GM19099 (cell line): ENCODE data around the gene COPA.

Source experiments
- POLR2A ChIP-seq: IDR thresholded peaks from 3 replicates; pipeline ENCODE4 v1.6.1; 2011; ENCODE audit warnings: low read depth; ENCODE audit not compliant: insufficient read length; ENCODE audit errors: extremely low read depth

The COPA gene

GRCh38 chr1:160365325-160365724, 22.3 kb upstream of the COPA start:
- TF ChIP-seq POLR2A = no peak

DNA sequence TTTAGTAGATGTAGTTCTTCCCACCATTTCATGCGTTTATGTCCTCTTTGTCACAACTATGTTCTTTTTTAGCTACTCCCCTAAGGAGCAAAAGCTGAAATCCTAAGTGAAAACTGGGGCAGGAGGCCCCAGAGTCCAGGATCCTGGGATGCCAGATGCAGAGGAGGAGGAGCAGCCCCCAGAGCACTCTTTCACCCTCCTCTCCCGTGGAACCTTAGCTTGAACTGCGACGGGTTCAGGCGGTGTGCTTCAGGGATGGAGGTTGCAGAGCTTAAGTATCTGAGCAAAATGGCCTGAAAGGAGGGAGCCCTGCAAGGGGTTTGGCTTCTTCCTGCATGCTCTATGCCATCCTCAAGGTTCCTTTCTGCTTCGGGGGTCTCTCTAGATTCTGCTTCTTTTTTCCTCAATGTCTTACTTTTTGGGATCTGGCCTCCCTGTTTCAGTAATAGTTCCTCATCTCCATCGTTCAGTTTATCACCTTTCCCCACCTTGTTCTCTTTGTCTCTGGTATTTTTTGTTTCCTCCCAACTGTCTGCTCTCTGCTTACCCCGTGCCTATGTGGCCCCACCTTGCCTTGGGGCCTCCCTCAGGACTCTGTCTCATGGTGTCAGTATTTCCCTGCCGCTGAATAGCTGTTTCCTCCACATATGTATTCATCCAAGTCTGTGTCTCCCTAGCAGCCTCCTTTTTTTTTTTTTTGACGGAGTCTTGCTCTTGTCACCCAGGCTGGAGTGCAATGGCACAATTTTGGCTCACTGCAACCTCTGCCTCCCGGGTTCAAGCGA, 21.1 kb upstream of the COPA start:
- TF ChIP-seq POLR2A = no peak

- TF ChIP-seq POLR2A = no peak
Observed at GRCh38 chr1:160363010-160363409, 20.0 kb upstream of the COPA start.

DNA sequence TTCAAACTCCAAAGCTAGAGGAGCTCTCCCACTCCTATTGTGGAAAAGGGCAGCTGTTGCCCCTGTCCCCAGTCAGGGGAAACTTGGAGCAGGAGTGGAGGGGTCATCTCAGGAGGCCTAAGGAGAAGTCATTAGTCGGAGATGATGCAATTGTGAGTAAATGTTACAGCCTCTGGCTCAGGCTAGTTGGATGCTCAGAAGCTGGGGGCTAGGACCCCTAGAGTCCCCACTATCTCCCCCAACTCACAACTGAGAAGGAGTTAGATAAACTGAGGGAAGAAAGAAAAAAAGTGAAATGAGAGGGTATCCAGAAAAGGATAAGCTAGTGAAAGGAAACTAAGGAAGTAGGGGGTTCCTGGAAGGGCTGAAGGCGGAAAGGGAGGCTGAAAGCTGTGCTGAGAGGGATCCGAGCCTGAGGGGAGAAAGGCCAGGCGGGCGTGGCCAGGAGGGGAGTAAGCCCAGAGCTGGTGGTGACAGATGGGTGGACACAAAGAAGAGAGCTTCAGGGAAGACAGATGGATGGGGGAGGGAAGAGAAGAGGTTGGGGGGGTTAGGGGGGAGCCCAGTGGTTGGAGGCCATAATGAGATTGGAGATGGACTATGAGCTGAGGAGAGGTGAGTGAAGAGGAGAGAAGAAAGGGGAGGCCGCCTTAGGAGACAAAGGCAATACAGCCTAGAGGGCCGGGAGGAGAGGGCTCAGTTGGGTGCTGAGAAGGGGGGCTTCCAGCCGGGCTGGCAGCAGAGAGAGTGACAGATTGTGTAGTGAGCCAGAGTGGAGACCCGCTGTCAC, 19.3 kb upstream of the COPA start:
- TF ChIP-seq POLR2A = no peak

- no peak for TF ChIP-seq POLR2A
Observed at GRCh38 chr1:160361814-160362167, 18.7 kb upstream of the COPA start.

GRCh38 chr1:160361199-160361598, 18.1 kb upstream of the COPA start:
- TF ChIP-seq POLR2A = no peak

DNA sequence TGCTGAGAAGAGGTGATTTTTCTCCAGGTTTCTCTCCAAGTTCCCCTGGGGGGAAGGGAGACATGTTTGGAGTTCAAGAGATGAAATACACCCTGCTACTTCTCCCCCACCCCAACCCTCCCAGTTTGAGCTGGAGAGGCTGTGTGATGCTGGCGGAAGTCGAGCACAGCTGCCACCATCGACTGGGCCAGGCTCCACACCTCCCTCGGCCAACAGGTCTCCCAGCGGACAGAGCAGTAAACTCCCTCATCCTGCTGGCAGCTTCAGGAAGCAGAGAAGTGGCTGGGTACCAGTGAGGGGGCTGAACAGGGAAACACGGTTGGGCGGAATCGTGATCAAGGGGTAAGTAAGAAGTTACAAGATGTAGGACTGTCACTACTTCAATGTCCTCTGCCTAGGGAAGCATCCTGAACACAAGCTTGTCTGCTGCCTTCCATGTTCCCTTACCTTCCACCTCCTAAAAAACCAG, 17.2 kb upstream of the COPA start:
- TF ChIP-seq POLR2A = no peak

GRCh38 chr1:160359559-160360226, 16.6 kb upstream of the COPA start:
- TF ChIP-seq POLR2A = no peak

GRCh38 chr1:160358073-160358472, 15.0 kb upstream of the COPA start:
- no peak for TF ChIP-seq POLR2A

GRCh38 chr1:160357286-160358002, 14.4 kb upstream of the COPA start:
- no peak for TF ChIP-seq POLR2A

DNA sequence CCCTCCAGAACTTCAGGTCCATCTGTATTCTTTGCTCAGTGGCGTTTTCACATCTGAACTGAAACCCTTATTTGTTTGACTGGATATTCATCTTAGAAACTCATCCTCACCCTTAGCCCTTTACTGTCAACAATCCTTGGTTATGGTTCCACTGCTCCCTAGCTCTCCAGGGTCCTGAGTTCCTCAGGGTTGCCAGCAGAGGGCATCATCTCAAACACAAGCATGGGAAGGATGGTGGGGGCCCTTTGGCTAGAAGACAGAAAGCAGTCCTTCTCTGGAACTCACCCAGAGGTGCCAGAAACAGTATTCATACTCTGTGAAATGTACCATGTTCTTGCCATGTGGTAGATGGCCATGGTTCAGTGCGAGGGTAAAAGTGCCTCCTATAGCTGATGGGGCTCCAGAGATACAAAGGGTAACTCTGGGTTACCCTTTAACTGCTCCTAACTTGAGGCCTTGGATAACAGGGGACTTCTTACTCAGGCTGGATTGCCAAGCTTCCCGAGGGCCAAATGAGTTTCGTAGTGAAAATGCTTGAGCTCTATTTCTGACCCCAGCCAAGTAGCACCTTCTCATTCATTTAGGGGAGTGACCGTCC, 11.4 kb upstream of the COPA start:
- no peak for TF ChIP-seq POLR2A

GRCh38 chr1:160353223-160353622, 10.2 kb upstream of the COPA start:
- TF ChIP-seq POLR2A = no peak

DNA sequence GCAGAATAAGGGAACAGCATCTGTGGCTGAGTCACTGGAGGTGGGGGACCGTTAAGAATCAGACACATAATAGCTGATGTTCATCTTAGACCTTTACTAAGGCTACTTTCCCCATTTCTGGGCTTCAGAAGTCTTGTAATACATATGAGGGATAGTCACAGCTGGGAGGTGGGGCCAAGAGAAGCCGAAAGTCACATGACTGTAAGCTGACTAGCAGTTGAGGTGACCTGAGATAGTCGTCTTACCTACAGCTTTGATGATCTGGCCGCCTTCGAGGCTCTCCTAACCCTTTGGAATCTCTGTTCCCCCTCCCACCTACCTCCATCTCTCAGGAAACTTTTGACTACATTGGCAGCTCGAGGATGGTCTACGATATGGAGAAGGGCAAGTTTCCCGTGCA, 9.5 kb upstream of the COPA start:
- no peak for TF ChIP-seq POLR2A

- no peak for TF ChIP-seq POLR2A
Observed at GRCh38 chr1:160351629-160352028, 8.6 kb upstream of the COPA start.

DNA sequence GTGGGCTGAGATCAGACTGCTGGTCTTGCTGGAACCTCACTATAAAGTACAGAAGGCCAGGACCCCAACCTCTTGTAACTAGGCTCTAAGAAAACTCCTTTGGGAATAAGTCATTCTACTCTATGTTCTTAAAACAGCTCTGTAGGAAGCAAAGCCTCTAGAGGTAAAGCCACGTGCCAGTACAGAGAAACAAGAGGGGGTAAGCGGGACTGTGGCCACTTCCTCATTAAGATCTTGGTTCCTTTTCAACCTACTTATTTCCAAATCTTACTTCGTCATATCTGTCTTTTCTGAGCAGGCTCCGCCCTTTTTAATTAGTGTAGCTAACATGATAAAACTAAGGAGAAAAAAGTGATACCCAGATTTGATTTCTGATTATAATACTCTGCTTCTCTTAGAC, 3.9 kb upstream of the COPA start:
- TF ChIP-seq POLR2A = no peak
